ENCODE data around the gene STARD10. TPM values are rescaled to one million over a fixed set of nuclear protein-coding genes. Genes with fewer than 3 reads are reported as not detected.

Gene STARD10
- total RNA-seq, 3 donors from 2014 or later: 177 to 472 (median 306) TPM

- Histone ChIP-seq H3K4me1 (ENCODE audit: low read depth) (peaks cover 12% of the 10 kb centered on the region), H3K4me3 (no peak overlapping the region), H3K9me3 (no peaks in the 10 kb centered on the region), H3K36me3 (ENCODE audit: low read depth) (no peaks in the 10 kb centered on the region)
- intact Hi-C loops (cut with DNase I, micrococcal nuclease): no loop called here
- TF ChIP-seq CTCF (IDR thresholded peaks at IDR 0.05): no peak
- DNase-seq: no peak
- ATAC-seq: no peak
These were observed 30.2 kb upstream of the STARD10 start for GRCh38 chr11:72824020-72824419.

- Histone ChIP-seq H3K36me3 (ENCODE audit: low read depth) (no peaks in the 10 kb centered on the region), H3K4me1 (ENCODE audit: low read depth) (peaks cover 12% of the 10 kb centered on the region), H3K4me3 (no peak overlapping the region), H3K9me3 (no peaks in the 10 kb centered on the region)
- DNase-seq: no peak
- no peak for TF ChIP-seq CTCF (IDR thresholded peaks at IDR 0.05)
- intact Hi-C loops (cut with DNase I, micrococcal nuclease): no loop called here
- ATAC-seq: no peak
These were observed 29.4 kb upstream of the STARD10 start for GRCh38 chr11:72823105-72823804.

GRCh38 chr11:72821920-72822799, 28.3 kb upstream of the STARD10 start:
- no peaks in the 10 kb centered on the region for H3K36me3 ChIP-seq (ENCODE audit: low read depth)
- intact Hi-C loops (cut with DNase I, micrococcal nuclease): no loop called here
- peak; percentile 94 for ATAC-seq

GRCh38 chr11:72821221-72821919, 27.5 kb upstream of the STARD10 start:
- no peaks in the 10 kb centered on the region for H3K36me3 ChIP-seq (ENCODE audit: low read depth)
- peak; percentile 67 for ATAC-seq
- peaks cover 15% of the 10 kb centered on the region for H3K4me1 ChIP-seq (ENCODE audit: low read depth)

More at GRCh38 chr11:72821920-72822799, 28.3 kb upstream of the STARD10 start:
- DNase-seq: peak; percentile 92 to 96 (median 93)
- no peak overlapping the region for H3K4me3 ChIP-seq
- H3K9me3 ChIP-seq: no peaks in the 10 kb centered on the region
- no peak for TF ChIP-seq CTCF (IDR thresholded peaks at IDR 0.05)
- H3K4me1 ChIP-seq (ENCODE audit: low read depth): peaks cover 10% of the 10 kb centered on the region

More at GRCh38 chr11:72821221-72821919, 27.5 kb upstream of the STARD10 start:
- intact Hi-C loops (cut with DNase I, micrococcal nuclease): no loop called here
- H3K4me3 ChIP-seq: no peak overlapping the region
- TF ChIP-seq CTCF (IDR thresholded peaks at IDR 0.05): no peak
- peak; percentile 57 to 72 (median 72) for DNase-seq
- H3K9me3 ChIP-seq: no peaks in the 10 kb centered on the region
